HCT116 (cell line): ENCODE data around the gene FCRL5. TPM values are rescaled to one million over a fixed set of nuclear protein-coding genes. Genes with fewer than 3 reads are reported as not detected.
A peak's percentile ranks its signal among the peaks of the same experiment; 100 is the strongest.

Experiments used
- ATAC-seq: fragments of 200-7000 bp; cut with Tn5 transposase; 2 replicates; pipeline ENCODE4 v1.9.1; 2020; ENCODE audit warnings: mild to moderate bottlenecking, moderate library complexity
- BruUV-seq: library from RNA; stranded (reverse); fragments of 400-500 nt; replicated peaks from 2 replicates; lab custom pipeline; 2021; lab: Mats Ljungman, UMichigan
- CTCF ChIA-PET: fragments of 300-600 bp; sonication (Branson Sonifier 250); formaldehyde crosslinking; loops from one replicate; lab custom pipeline; 2021; ENCODE audit warnings: antibody characterized with exemption; lab: Charles Lee
- POLR2A ChIA-PET: fragments of 300-600, 350-600 bp; sonication (Branson Sonifier 250); formaldehyde crosslinking; loops from one replicate; lab custom pipeline; 2021; ENCODE audit warnings: antibody characterized with exemption; lab: Charles Lee
- RAD21 ChIA-PET, 2 experiments: fragments of 300-600 bp; sonication (Branson Sonifier 250); formaldehyde crosslinking; loops; one replicate each; lab custom pipeline; 2023; ENCODE audit warnings: low total read pairs in 2 of 2; ENCODE audit not compliant: uncharacterized antibody in 2 of 2, unreplicated experiment in 2 of 2, low non-redundant PET in 1 of 2; lab: Charles Lee
- DNase-seq: peaks from one replicate; pipeline ENCODE4 v3.0.0-alpha.2; 2010; ENCODE audit warnings: low read depth, low spot score
- H2AFZ ChIP-seq: fragments of 200-600 bp; shearing (Covaris generic), sonication (generic); 2 replicates; pipeline ENCODE4 v1.6.1; 2017; ENCODE audit warnings: low read depth, mixed run types, mixed read lengths, antibody characterized with exemption, low read length; ENCODE audit not compliant: poor library complexity, severe bottlenecking
- H3K27ac ChIP-seq: 2 replicates; pipeline ENCODE4 v1.5.1; 2012; ENCODE audit warnings: low read depth, low read length
- H3K27me3 ChIP-seq: fragments of 200-600 bp; sonication (generic); 2 replicates; pipeline ENCODE4 v1.6.1; 2016; ENCODE audit warnings: mixed run types, low read length, mixed read lengths; ENCODE audit not compliant: insufficient read depth
- H3K36me3 ChIP-seq, 2 experiments: fragments of 200-500 bp in 1 of 2; fragments of 200-600 bp in 1 of 2; sonication (Bioruptor generic) in 1 of 2; sonication (generic) in 1 of 2; 2 replicates each; pipeline versions ENCODE4 v1.5.1 to v1.6.1; 2014 to 2016; ENCODE audit warnings: low read length in 2 of 2, inconsistent platforms in 1 of 2, mixed read lengths in 1 of 2, mixed run types in 1 of 2; ENCODE audit not compliant: insufficient read depth in 2 of 2, control insufficient read depth in 1 of 2
- H3K4me1 ChIP-seq, 2 experiments: fragments of 200-600 bp in 1 of 2; sonication (generic) in 1 of 2; 2 replicates each; pipeline versions ENCODE4 v1.5.1 to v1.6.1; 2012 to 2017; ENCODE audit warnings: low read length in 2 of 2, inconsistent platforms in 1 of 2, mild to moderate bottlenecking in 1 of 2, mixed read lengths in 1 of 2, mixed run types in 1 of 2, moderate library complexity in 1 of 2; ENCODE audit not compliant: insufficient read depth in 2 of 2, control insufficient read depth in 1 of 2
- H3K4me2 ChIP-seq: fragments of 200-600 bp; sonication (generic); 2 replicates; pipeline ENCODE4 v1.6.1; 2017; ENCODE audit warnings: mixed run types, low read length, mixed read lengths
- H3K4me3 ChIP-seq, 2 experiments: fragments of 200-600 bp in 1 of 2; sonication (generic) in 1 of 2; replicated peaks in 1 of 2; 2 replicates each; pipeline ENCODE4 v1.5.1; 2011 to 2016; ENCODE audit warnings: low read length in 2 of 2, control low read depth in 1 of 2, low read depth in 1 of 2, mild to moderate bottlenecking in 1 of 2, mixed read lengths in 1 of 2, mixed run types in 1 of 2
- H3K79me2 ChIP-seq: fragments of 200-600 bp; sonication (generic); 2 replicates; pipeline ENCODE4 v1.6.1; 2017; ENCODE audit warnings: mild to moderate bottlenecking, mixed run types, low read length, moderate library complexity, mixed read lengths; ENCODE audit not compliant: insufficient read depth
- H3K9ac ChIP-seq: fragments of 200-600 bp; sonication (generic); 2 replicates; pipeline ENCODE4 v1.6.1; 2016; ENCODE audit warnings: low read length, mixed read lengths
- H3K9me2 ChIP-seq: fragments of 200-600 bp; sonication (generic), shearing (Covaris generic); 2 replicates; pipeline ENCODE4 v1.6.1; 2017; ENCODE audit warnings: mixed run types, mild to moderate bottlenecking, moderate library complexity; ENCODE audit not compliant: insufficient read depth
- H3K9me3 ChIP-seq, 2 experiments: fragments of 200-500 bp in 1 of 2; fragments of 200-600 bp in 1 of 2; sonication (Bioruptor generic) in 1 of 2; sonication (generic) in 1 of 2; 2 replicates each; pipeline ENCODE4 v1.6.1; 2014 to 2017; ENCODE audit warnings: low read length in 2 of 2, mixed read lengths in 2 of 2, inconsistent platforms in 1 of 2, low read depth in 1 of 2, mild to moderate bottlenecking in 1 of 2, mixed run types in 1 of 2, moderate library complexity in 1 of 2; ENCODE audit not compliant: control insufficient read depth in 1 of 2, insufficient read depth in 1 of 2
- H4K20me1 ChIP-seq: fragments of 200-600 bp; sonication (generic), shearing (Covaris generic); 2 replicates; pipeline ENCODE4 v1.6.1; 2017; ENCODE audit warnings: mixed run types, mild to moderate bottlenecking, moderate library complexity; ENCODE audit not compliant: insufficient read depth
- CBX3 ChIP-seq: IDR thresholded peaks from 2 replicates; pipeline ENCODE4 v1.6.1; 2012; ENCODE audit warnings: low read depth
- CEBPB ChIP-seq: IDR thresholded peaks from 2 replicates; pipeline ENCODE4 v1.6.1; 2012; ENCODE audit warnings: low read depth
- CTCF ChIP-seq, 3 experiments: fragments of 200-600 bp in 1 of 3; sonication (generic) in 1 of 3; IDR thresholded peaks in 2 of 3; conservative IDR thresholded peaks in 1 of 3; 2 replicates each; pipeline ENCODE4 v1.5.1; 2012 to 2017; ENCODE audit warnings: low read depth in 2 of 3, low read length in 2 of 3, antibody characterized with exemption in 1 of 3, borderline replicate concordance in 1 of 3, control low read depth in 1 of 3, mild to moderate bottlenecking in 1 of 3, mixed read lengths in 1 of 3, mixed run types in 1 of 3, moderate library complexity in 1 of 3; ENCODE audit not compliant: insufficient read depth in 1 of 3
- RAD21 ChIP-seq: IDR thresholded peaks from 2 replicates; pipeline ENCODE4 v1.6.1; 2012; ENCODE audit warnings: low read depth, mild to moderate bottlenecking
- REST ChIP-seq: IDR thresholded peaks from 2 replicates; pipeline ENCODE4 v1.6.1; 2012; ENCODE audit warnings: low read depth
- SRF ChIP-seq: IDR thresholded peaks from 2 replicates; pipeline ENCODE4 v1.6.1; 2012; ENCODE audit warnings: low read depth
- ZFX ChIP-seq: fragments of 450-650 bp; IDR thresholded peaks from 2 replicates; pipeline ENCODE4 v1.6.1; 2017
- ZNF274 ChIP-seq: fragments of 200-500 bp; sonication (Bioruptor generic); IDR thresholded peaks from 2 replicates; pipeline ENCODE4 v1.6.1; 2014; ENCODE audit warnings: mild to moderate bottlenecking, low read depth, low read length, inconsistent platforms
- intact Hi-C: fragments of 100-400 bp; cut with micrococcal nuclease; formaldehyde crosslinking; loops from 2 replicates; pipeline ENCODE4 v1.10.0; 2022
- total RNA-seq: library from RNA; stranded (reverse); gene quantifications from one replicate; pipeline ENCODE4 v1.2.1, GENCODE V29; 2021; ENCODE audit not compliant: unreplicated experiment

Gene FCRL5
- total RNA-seq, 1 experiment from 2014 or later, result not detected

- H3K79me2 ChIP-seq, result no peaks in the 10 kb centered on the region
- BruUV-seq, result no TSS peak
- no peak overlapping the region for H2AFZ ChIP-seq
- ChIA-PET CTCF (no interaction called here), POLR2A (no interaction called here), RAD21 (no interaction called here)
- peak; percentile 78 for ATAC-seq
- H3K4me1 ChIP-seq, result peaks cover 0 to 2% of the 10 kb centered on the region in 2 experiments; a peak in 1 of 4 replicates
- intact Hi-C loops, result no loop called here
- no peaks in the 10 kb centered on the region for H3K9me2 ChIP-seq
- no peak overlapping the region for H3K27ac ChIP-seq
- peaks cover 22% of the 10 kb centered on the region for H3K27me3 ChIP-seq
- no peaks in the 10 kb centered on the region for H3K36me3 ChIP-seq
- peak; percentile 39 for DNase-seq
- H4K20me1 ChIP-seq, result no peaks in the 10 kb centered on the region
- TF ChIP-seq REST (no peak), RAD21 (peak; percentile 67), CEBPB (no peak), CBX3 (no peak), SRF (no peak), ZNF274 (no peak), ZFX (no peak), CTCF (IDR thresholded peaks at IDR 0.05 in 2 of 3, conservative IDR thresholded peaks at IDR 0.05 in 1 of 3; ENCODE audit: borderline replicate concordance in 1 of 3, insufficient read depth in 1 of 3, low read depth in 2 of 3, low read length in 2 of 3) (peak; percentile 71 to 82 (median 75))
- H3K9me3 ChIP-seq, result no peaks in the 10 kb centered on the region
- H3K9ac ChIP-seq, result no peak overlapping the region
- no peak overlapping the region; the same call in 1 of the 2 replicates for H3K4me2 ChIP-seq
- no peak overlapping the region for H3K4me3 ChIP-seq
Measured at GRCh38 chr1:157490467-157491165, 61.7 kb downstream of the FCRL5 start.
